Ureter (tissue), 1 donor: Measurements from ENCODE around the gene CSNK1E. TPM values are rescaled to one million over a fixed set of nuclear protein-coding genes. Genes with fewer than 3 reads are reported as not detected.
"Not testable (repeated sequence)": the region's sequence is repeated elsewhere in the genome, so short reads cannot be mapped to it uniquely, and the experiment has no call there.

Source experiments
- DNase-seq: peaks from one replicate; pipeline ENCODE4 v3.0.0-alpha.2; 2020; ENCODE audit warnings: low spot score
- total RNA-seq: library from RNA; stranded (reverse); gene quantifications from one replicate; pipeline ENCODE4 v1.2.4, GENCODE V29; 2023
- donor health status: DM: yes; HTN: yes; CAD: no.

CSNK1E gene
- total RNA-seq: 173 TPM

DNA sequence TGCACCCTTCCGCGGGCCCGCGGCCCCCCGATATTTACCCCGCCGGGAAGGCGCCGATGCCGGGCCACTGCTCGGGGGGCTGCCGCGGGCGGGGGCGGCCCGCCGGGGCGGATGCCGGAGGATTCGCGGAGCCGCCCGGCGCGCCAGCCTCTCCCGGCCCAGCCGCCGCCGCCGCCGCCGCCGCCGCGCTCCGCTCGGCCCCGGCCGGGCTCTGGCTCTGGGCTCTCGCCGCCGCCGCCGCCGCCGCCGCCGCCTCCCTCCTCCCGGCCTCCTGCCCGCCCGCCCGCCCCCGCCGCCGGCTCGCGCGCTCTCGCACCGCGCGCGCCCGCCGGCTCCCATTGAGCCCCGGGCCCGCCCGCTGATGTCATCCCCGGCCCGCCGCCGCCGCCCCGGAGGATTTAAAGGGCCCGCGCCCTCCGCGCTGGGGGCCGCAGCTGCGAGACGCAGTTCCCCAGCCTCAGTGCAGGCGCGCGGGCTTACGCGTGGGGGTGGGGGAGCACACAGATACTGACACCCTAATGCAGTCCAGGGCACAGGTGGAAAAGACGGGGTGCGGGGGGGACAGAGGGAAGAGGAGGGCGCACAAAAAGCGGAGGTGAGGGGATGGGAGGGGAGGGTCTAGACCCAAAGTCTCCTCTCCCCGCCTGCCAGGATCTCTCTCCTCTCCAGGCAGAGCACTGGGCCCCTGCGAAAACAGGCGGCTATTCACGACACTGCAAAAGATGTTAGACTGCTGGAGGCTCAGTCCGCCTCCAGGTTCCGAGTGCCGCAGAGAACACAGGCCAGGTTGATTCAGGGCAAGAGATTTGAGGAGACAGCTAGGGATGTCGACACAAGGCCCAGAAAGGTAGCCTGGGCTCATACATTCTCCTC, at the start of gene CSNK1E:
Gene CSNK1E (minus strand): TSS at position 312 of the 873 bp plus-strand sequence. CDS start 3,276 bp downstream, outside the sequence.
- DNase-seq: peak; percentile 78

DNA sequence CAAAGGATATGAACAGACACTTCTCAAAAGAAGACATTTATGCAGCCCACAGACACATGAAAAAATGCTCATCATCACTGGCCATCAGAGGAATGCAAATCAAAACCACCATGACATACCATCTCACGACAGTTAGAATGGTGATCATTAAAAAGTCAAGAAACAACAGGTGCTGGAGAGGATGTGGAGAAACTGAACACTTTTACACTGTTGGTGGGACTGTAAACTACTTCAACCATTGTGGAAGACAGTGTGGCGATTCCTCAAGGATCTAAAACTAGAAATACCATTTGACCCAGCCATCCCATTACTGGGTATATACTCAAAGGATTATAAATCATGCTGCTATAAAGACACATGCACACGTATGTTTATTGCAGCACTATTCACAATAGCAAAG, 48.6 kb upstream of the CSNK1E start:
- DNase-seq: not testable (repeated sequence)

DNA sequence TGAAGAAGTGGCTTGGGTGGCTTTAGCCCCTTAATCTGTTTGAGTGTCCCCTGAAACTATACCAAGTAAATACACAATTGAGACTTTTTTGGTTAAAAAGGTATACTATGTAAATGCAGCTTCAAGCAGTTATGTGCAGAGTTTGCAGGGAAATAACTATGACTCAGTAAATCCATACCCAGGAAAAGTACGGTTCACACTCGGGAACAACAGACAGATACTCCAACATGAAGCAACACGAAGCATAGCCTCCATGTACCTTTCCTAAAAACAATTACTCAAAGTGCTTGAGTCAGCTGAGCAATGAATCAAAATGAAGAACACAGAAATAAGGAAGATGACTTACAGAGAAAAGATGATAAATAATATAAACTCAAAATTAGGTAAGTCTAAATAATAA, 47.9 kb upstream of the CSNK1E start:
- not testable (repeated sequence) for DNase-seq

DNA sequence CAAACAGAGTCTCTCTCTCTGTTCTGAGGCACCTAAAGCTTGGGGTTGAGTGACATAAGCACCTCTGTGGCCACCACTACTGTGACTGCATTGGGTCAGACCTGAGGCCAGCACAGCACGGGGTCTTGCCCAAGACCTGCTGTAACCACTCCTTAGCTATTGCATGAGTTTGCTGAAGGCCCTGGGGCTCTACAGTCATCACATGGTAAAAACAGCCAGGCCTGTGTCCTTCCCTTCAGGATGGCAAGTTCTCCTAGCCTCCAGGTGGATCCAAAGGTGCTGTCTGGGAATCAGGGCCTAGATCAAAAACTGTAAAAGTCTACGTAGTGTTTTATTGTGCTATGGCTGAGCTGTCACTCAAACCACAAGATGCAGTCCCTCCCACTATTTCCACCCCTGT, 43.3 kb upstream of the CSNK1E start:
- not testable (repeated sequence) for DNase-seq

DNA sequence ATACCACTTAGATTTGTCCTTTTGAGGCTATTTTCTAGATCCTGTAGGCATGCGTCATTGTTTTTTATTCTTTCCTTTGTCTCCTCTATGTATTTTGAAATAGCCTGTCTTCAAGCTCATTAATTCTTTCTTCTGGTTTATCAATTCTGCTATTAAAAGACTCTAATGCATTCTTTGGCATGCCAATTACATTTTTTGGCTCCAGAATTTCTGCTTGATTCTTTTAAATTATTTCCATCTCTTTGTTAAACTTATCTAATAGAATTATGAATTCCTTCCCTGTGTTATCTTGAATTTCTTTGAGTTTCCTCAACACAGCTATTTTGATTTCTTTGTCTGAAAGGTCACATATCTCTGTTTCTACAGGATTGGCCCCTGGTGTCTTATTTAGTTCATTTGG, 42.6 kb upstream of the CSNK1E start:
- DNase-seq: not testable (repeated sequence)

DNA sequence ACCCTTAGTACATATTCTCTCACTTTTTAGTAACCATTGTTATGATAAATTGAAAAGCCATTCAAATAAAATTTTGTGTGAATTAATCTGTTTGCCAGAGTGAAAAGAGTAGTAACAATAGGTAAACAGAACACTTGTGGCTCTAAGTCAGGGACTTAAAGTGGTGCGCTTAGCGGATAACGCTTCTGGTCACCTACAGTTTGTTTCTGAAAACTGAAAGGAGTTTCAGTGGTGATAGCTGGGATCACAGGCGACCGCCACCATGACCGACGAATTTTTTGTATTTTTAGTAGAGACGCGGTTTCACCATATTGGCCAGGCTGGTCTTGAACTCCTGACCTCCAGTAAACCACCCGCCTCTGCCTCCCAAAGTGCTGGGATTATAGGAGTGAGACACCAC, 40.7 kb upstream of the CSNK1E start:
- DNase-seq: not testable (repeated sequence)

DNA sequence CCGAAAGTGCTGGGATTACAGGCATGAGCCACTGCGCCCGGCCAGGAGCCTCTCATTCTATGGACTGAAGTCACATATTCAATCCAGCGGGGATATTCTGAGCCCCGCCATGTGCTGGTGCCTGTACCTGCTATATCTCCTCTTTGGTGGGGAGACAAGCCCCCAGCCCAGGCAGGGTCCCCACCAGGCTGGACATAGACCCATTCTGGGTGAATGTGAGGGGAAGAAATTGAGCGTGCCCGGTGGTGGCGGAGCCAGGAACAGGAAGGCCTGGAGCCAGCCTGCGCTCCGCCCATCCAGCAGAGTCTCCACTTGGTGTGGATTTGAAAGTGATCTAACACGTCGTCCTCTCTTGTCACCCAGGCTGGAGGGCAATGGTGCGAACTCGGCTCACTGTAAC, 38.0 kb upstream of the CSNK1E start:
- DNase-seq: peak; percentile 30

DNA sequence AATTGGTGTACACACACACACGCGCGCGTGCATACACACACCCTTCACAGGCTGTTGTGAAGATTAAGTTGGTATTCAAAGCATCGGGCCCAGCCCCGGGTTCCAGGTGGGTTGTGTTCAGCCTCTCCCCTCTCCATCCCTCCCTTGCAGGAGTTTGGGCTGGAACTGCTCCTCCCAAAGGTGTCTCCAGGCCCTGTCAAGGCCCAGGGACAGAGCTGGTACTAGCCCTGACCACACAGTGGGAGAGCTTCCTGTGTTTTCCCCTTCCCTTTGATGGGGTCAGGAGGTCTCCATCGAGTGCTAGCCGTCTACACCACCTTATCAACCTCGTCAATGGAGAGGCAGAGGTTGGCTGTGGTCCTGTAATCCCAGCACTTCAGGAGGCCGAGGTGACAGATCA, 36.5 kb upstream of the CSNK1E start:
- DNase-seq: no peak

DNA sequence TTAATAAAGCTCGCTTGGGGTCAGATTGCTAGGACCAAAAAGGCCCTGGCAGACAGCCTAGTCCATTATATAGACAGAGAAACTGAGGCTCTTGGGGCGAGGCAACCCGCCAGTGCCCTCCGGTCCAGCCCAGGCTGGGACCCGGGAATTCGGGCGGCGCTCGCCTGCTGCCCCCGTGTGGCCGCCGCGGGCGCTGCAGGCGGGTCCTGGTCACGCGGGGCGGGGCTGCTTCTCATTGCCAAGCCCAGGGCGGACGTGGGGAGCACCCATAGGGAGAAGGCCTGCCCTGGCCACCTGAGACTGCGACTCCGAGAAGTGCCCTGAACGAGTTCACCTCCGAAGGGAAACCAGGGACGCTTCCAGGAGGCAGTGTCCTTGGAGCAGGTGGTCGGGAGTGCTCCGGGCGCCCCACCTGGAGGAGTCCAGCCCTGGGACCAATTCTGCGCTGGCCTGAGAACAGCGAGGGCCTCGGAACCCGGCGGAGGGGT, 36.0 kb upstream of the CSNK1E start:
- peak; percentile 62 for DNase-seq

DNA sequence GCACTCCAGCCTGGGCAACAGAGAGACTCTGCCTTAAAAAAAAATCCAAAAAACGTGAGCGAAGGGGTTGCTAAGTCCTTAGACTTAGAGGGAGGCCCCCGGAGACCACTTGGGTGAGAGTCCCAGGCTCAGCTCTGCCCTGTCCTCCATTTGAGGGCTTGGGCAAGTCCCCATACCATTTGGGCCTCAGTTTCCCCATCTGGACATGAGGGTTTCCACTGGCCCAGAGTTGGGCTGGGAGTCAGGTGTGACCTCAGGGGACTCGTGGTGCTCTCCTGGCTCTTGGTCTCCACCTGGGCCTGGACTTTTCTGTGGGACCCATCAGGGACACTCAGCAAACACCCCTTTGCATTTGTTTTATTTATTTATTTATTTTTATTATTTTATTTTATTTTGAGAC, 35.2 kb upstream of the CSNK1E start:
- DNase-seq: peak; percentile 36

DNA sequence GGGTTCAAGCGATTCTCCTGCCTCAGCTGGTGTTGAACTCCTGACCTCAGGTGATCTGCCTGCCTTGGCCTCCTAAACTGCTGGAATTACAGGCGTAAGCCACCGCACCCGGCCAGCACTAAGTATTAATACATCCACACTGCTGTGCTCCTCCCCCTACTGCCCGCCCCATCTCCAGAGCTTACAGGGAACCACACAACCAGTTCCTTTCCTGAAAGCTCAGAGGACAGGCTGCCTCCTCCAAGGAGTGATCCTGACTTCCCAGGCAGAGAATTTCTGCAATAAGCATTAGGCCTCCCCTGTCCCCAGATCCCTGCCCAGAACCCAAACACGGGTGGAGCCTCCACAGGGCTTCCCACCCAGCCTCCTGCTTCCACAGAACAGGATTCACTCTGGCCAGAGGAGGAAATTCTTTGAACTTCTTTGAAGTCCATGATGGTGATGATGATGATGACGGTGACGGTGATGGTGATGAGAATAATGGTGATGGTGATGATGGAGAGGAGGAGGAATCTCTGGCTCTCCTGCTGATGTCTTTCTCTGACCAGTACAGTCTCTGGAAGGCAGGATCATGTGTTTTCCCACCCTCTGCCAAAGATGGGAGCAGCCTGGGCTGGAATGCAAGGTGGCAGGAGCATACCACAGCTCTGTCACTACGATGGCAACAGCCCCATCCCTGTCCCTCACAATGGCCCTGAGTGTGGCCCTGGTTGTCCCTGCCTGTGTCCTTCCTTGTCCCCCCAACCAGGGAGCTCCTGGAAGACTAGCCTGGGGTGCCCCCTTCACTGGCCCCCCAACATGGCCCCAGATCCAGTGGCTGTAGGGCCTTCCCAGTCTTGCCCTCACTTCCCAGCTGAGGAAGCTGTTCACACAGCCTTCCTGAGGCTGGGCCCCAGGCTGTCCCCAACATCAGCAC, 33.5 kb upstream of the CSNK1E start:
- peak; percentile 41 for DNase-seq

DNA sequence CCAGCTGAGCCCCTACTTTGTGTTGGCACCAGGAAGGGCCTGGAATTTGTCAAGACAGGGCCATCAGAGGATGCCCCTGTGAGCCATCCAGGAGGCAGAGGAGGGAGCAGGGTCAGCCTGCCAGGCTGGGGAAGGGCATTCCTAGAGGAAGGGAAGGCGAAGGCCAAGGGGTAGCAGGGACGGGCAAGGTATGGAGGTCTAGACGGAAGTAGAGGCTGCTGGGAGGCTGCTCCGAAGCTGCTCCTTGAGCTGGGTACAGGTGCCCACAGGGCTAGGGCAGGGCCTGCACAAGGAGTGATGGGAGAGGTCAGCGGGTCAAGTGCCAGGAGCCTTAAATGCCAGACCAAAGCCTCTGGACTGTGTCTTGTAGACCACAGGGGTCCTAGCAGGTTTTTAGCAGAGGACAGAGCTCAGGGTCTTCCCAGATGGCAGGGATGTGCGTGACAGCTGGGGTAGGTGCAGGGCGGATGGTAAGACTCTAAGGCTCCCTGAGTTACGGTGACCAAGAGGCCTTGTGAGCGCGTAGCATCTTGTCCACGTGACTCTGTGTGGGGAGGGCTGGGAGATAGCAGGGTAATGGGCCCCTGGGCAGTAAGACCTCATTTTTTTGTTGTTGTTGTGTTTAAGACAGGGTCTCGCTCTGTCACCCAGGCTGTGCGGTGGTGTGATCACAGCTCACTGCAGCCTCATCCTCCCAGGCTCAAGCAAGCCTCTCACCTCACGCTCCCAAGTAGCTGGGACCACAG, 31.7 kb upstream of the CSNK1E start:
- DNase-seq: peak; percentile 39

DNA sequence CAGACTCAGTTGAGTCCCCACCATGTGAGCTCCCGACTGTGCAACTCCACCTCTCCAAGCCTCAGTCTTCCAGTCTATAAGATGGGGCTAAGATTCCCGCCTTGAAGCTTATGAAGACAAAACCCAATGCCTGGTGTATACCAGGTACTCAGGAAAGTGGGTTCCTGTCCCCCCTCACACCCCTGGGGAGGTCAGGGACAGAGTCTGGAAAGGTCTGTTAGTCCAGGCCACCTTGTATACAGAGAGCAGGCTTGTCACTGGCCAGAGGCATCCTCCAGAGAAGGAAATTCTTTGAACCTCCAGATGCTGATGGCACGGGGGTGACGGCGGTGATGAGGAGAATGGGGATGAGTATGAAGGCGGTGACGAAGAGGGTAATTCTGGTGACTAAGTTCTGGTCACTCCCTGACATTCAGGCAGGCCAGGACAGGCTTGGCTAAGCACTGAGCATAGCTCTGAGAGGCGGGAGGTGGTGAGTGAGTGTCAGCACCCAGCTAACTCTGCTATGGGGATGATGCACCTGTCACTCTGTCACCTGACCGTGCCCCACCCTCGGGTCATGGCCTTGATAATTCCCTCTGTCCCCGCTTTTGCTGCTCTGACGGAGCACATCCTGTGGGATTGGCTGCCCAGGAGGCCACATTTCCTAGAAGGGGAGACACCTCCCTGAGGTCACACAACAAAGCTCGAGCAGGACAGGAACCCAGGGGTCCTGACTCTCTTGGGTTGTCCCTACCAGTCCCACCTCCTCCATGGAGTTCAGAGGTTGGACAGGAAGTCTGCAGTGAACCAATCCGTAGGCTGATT, 30.9 kb upstream of the CSNK1E start:
- peak; percentile 46 for DNase-seq

DNA sequence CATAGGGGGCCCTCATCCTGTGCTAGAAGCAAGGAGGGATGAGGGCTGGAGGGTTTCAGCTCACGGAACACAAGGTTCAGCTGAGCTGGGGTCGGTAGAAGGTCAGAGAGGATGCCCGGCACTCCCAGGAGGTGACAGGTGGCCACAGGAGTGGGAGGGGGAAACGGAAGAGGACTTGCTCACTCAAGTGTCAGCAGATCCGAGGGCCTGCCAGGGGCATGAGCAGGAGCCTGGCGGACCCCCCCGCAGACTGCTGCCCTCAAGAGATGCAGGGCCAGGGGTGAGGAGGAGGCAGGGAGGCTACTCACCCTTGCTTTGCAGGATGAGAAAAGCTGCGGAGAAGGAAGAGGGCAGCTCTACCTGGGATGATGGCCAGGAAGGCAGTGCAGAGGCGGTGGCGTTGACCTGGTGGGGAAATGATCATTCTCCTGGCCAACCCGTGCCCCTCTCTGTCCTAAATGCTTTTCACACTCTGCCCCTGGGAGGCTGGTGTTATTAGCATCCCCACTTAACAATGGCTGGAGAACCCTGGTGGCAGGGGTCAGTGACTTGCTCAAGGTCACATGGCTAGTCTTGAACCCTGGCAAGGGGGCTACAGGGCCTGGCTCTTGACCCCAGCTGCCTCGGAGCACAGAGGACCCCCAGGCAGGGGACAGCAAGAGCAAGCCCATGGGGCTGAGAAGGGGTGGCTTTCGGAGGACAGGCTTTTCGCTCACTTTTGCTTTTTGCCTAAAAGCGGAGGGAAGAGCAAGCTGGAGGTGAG, 30.1 kb upstream of the CSNK1E start:
- peak; percentile 39 for DNase-seq

DNA sequence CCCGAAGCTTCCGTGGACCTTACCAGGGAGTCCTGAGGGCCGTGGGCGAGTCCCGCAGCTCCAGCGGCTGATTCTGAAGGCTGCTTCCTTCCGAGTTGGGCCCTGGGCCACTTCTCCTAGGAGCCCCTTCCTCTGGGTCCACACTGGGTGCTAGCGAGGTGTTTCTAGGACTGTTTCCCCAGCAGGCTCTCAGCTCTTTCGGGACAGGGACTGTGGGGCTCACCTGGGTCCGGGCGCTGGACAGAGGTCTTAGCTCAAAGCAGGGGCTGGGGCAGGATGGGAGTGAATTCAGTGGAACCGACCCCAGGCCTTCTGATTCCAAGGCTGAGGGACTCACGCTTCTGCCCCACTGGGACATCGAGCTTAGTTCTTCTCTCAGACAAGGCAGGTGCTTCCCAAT, 29.3 kb upstream of the CSNK1E start:
- DNase-seq: peak; percentile 30

DNA sequence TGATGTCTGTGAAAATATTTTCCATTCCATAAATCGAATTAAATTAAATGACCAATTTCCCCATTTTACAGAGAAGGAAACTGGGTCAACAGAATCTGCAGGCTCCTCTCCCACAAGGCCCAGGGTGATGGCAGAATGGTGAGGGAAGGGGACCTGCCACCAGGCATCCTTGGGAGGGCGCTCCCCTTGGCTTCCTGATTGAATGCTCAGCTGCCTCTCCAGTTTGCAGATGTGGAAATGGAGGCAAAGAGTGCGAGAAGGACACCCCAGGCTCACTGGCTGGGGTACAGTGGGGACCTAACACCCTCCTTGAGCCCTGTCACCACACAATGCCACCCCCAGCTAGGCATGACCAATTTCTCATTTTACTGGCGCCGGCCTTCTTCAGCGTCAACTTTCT, 28.5 kb upstream of the CSNK1E start:
- DNase-seq: peak; percentile 23

DNA sequence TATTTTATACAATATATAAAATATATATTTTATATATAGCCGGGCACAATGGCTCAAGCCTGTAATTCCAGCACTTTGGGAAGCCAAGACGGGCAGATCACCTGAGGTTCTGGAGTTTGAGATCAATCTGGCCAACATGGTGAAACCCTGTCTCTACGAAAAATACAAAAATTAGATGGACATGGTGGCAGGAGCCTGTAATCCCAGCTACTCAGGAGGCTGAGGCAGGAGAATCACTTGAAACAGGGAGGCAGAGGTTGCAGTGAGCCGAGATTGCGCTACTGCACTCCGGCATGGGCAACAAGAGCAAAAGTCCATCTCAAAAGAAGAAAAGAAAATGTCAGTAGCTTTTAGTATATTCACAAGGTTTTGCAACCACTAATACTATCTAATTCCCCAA, 22.7 kb upstream of the CSNK1E start:
- DNase-seq: peak; percentile 24

DNA sequence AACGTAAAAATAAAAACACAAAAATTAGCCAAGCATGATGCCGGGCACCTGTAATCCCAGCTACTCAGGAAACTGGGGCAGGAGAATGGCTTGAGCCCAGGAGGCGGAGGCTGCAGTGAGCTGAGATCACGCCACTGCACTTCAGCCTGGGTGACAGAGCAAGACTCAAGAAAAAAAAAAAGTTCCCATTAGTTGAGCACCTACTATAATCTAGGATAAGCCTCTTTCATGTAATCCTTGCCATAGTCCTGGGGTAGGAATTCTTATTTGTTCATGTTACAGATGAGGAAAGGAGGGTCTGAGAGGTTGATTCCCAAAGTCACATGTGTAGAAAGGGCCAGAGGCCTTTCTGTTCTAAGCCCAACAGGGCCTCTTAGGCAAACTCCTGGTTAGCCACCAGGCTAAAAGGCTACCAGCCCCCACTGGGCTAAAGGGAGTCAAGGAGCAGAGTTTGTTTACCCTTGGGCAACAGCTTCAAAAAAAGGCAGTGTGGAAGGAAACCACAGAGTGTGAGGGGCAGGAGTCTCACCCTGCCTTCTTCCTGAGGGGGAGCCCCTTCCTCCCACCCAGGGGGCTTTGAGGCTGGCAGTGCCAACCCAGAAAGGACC, 21.6 kb upstream of the CSNK1E start:
- DNase-seq: no peak

DNA sequence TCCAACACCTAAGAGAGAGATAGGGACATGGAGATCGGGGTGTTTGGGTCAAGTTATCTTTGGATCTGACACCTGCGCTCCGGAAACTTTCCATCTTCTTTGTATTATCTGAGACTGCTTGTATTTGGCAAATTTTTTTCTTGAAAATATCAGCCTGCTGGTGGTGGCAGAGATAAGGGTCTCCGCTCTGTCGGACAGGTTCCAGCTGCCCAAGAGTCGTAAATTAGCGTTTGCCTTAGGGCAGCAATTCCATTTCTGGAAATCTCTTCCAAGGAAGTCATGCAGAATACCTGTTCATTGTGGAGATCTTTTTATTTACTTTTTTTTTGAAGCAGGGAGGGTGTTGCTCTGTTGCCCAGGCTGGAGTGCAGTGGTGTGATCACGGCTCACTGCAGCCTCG, 19.5 kb upstream of the CSNK1E start:
- no peak for DNase-seq

DNA sequence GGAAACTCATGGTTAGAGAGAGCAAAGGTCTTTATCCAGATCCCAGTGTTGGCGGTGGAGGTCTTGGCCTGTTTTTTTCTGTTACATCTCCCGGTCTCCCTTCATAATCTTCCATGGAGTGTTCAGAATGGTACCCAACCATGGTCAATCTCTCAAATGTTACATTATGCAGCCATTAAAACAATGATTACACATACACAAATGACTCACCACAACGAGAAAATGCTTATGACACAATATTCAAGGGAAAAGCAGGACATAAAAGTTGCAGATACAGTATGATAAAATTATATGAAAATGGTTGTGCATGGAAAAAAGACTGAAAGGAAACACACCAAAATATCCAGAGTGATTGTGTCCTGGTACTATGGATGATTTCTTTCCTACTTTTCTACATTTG, 17.8 kb upstream of the CSNK1E start:
- DNase-seq: no peak
